H4 (cell line): Measurements from ENCODE around the gene GLCE. TPM values are rescaled to one million over a fixed set of nuclear protein-coding genes. Genes with fewer than 3 reads are reported as not detected.
"Not testable (repeated sequence)": the region's sequence is repeated elsewhere in the genome, so short reads cannot be mapped to it uniquely, and the experiment has no call there.

Experiments used
- DNase-seq: peaks from one replicate; pipeline ENCODE4 v3.0.0-alpha.2; 2015; ENCODE audit warnings: low spot score
- total RNA-seq: library from RNA; depleted of rRNA; stranded (reverse); fragments of >200 nt; shearing (Covaris generic); gene quantifications from 2 replicates; pipeline ENCODE4 v1.2.3, GENCODE V29; 2014

Gene GLCE
- total RNA-seq, 1 experiment from 2014 or later = 23.2 TPM

DNA sequence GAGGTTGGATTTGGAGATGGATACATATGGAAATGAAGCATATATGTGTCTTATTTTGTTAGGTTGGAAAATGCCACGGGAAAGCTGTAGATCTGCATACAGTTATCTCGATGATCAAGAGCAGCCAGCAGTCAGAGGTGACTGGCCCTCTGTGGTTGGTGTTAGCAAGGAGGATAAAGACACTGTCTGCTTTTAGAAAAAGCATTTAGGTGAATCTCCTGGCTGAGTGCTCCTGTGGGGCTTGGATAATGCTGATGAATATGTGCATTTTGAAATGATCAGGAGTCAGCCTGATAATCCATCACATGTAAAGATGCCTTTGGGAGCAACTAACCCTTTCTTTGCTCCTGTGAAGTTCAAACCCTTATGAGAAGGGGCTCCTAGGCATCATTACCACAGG is 24.9 kb upstream of the GLCE start:
- no peak for DNase-seq

DNA sequence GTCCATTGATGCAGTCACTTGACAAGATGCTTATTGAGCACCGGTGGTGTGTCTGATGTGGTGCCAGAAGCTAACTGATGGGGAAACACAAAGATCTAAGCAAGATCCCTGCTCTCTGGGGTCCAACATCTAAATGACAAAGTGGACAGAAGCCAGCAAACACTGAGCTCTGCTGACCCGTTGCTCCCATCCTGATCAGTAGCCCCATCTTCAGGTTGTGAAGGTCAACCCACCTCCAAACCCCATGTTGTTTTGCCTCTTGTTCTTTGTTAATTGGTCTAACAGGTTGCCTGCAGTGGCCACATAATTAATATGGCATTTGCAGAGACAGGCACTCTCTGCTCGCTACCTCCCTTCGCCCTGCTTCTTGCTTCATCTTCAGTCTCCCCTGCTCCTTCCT is 21.5 kb upstream of the GLCE start:
- DNase-seq = no peak

DNA sequence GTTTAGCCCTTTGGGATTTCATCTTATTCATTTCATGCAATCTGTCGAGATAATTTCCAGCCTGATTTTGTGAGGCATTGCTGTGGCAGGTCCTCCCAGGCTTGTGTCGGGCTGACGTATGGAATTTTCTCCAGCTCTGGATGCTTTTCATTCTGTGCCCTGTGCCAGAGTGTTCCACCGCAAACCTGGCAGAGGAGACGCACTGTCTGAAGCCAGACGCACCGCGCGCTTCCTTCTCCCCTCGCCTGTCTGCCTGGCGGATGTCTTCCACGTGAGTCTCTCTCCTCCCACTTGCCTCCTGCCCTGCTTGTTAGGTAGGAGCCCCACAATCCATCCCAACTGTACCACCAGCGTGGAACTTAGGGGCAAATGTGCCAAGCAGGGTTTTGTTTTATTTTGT is 20.1 kb upstream of the GLCE start:
- DNase-seq = no peak

- DNase-seq = peak; percentile 69
These were observed 19.1 kb upstream of the GLCE start for GRCh38 chr15:69141286-69141701.

- no peak for DNase-seq
These were observed 18.6 kb upstream of the GLCE start for GRCh38 chr15:69141833-69142232.

- no peak for DNase-seq
These were observed 16.5 kb upstream of the GLCE start for GRCh38 chr15:69143756-69144436.

- no peak for DNase-seq
These were observed 15.9 kb upstream of the GLCE start for GRCh38 chr15:69144530-69144929.

- DNase-seq = no peak
These were observed 15.2 kb upstream of the GLCE start for GRCh38 chr15:69145149-69145693.

DNA sequence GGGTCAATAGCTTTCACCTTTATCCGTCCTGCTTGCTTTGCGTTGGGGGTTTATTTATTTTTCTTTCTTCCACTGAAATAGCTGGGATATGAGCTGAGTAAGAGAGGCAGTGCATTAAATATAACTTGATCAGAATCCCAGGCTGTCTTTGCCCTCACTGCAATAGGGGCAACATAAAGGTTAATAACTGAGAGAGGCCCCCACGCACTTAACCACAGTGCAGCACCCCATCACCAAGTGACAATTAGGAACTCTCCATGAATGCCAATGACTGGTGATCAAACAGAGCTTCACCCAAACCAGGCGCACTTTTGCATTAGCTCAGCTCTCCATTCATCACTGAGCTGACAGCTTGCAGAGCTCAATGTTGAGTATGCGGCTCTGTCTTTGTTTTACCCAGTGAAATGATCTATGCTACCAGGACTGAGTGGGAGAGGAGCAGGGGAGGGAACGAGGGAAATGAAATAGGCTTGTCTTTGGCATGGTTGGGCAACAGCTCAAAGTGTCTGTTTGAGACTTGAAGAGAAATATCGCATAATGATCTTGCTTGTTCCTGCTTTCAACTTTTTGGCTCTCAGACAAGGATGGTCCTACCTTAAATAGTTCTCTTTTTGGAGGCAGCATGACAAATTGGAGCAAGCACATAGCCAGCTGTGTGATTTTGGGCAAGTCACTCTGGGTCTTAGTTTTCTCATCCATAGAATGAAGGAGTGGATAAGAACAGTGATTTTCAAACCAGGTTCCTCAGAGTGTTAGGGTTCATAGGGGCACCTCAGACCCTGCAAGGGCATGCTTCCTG is 14.5 kb upstream of the GLCE start:
- no peak for DNase-seq

DNA sequence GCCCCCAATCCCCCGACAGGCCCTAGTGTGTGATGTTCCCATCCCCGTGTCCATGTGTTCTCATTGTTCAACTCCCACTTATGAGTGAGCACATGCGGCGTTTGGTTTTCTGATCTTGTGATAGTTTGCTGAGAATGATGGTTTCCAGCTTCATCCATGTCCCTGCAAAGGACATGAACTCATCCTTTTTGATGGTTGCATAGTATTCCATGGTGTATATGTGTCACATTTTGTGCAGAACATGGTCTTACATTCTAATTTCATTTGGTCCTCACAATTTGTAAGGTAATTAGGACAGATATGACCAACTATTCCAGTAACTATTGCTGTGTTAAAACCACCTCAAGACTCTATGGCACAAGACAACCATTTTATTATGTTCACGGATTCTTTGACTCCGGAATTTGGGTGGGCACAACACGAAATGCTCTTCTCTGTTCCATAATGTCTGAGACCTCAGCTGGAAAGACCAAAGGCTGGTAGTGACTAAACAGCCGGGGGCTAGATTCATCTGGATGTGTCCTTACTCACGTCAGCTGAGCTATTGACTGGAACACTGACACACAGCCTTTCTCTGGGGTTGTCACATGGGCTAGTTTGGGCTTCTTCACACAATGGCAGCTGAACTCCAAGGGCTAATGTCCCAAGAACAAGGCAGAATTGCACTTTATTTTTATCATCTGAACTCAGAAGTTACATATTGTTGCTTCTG is 13.6 kb upstream of the GLCE start:
- no peak for DNase-seq

- no peak for DNase-seq
These were observed 12.0 kb upstream of the GLCE start for GRCh38 chr15:69148465-69148864.

DNA sequence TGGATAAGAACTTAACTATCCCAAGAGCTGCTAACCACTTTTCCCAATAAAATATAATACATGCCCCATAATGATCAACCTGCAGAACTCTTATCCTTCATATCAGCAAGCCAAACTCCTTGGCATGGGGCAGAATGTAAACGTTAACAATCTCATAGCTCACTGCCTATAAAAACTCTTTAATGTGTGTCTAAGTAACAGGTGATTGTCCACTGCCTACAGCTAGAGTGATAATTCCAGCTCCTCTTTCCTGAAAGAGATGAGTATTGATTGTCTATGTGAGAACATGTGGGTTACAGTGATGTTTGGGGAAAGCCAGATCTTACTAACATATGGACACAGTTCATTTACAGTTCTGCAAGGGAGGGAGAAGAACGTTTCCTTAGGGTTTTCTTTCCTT is 11.3 kb upstream of the GLCE start:
- DNase-seq = no peak

GRCh38 chr15:69149803-69150202 is 10.6 kb upstream of the GLCE start:
- DNase-seq = no peak

DNA sequence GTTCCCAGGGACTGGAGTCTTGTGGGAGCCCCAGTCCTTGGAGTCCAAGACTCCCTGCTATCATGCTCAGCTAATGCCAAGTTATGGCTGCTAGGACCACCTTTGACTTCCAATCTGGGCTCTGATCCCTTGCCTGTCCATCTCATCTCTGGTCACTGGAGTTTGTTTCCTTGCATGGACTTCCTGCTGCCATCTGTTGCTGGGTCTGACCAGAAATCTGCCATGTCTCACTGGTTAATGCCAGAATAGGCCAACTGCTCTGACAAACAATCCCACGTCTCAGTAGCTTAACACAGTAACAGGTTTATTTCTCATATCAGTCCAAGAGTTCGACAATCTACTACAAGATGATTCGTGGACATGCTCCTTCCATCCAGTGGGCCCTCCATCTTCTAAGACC is 10.1 kb upstream of the GLCE start:
- no peak for DNase-seq

DNA sequence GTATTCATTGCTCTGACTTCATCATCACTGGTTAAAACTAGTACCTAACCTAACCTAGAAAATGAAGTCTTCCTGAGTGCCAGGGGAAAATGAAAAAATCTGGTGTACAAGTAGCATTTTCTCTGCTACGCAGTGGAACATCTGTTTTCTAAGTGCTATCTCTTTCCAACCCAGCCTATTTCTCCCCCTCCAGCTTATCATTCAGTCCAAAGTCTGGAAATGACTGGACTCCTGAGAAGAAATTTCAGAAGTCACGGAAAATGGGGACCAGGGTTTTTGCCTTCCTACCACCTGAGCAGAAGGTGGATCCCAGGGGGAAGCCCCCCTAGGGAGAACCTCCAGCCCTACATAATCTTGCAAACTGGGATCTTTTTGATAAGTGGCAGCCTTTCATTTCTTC is 9.6 kb upstream of the GLCE start:
- DNase-seq = no peak

DNA sequence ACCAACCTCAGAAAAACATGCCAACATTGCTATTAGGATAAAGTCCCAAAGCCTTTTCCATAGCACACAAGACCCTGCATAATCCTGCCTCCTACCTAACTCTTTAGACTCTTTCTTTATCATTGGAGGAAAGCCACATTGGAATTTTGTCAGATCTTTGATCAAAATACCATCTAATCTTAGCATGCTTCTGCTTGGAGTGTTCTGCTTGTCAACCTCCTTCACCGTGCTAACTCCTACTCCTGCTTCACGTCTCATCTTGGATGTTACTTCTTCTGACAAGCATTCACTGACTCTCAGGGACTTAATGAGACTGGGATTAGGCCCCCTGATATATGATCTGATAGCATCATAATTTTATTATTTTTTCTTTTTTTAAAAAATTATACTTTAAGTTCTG is 7.4 kb upstream of the GLCE start:
- DNase-seq = no peak

GRCh38 chr15:69153587-69153986 is 6.8 kb upstream of the GLCE start:
- DNase-seq = not testable (repeated sequence)

DNA sequence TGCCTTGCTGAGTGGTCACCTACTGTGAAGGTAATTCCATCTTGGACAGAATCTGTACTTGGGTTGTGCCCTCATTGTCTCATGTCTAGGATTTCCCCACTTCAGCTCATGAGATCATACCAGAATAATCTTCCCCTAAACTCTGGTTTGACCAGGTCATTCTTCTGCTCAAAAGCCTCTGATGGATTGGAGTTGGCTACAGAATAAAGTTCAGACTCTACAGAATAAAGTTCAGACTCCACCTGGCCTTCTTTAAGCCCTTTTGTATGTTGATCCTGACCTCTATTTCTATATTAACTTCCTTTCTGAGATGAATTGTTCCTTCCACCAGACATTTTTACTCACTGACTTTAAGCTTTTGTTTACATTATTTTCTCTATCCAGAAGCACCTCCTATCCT is 6.4 kb upstream of the GLCE start:
- no peak for DNase-seq

- DNase-seq = no peak
These were observed 5.8 kb upstream of the GLCE start for GRCh38 chr15:69154684-69155083.

- DNase-seq = no peak
These were observed 3.6 kb upstream of the GLCE start for GRCh38 chr15:69156736-69157381.

DNA sequence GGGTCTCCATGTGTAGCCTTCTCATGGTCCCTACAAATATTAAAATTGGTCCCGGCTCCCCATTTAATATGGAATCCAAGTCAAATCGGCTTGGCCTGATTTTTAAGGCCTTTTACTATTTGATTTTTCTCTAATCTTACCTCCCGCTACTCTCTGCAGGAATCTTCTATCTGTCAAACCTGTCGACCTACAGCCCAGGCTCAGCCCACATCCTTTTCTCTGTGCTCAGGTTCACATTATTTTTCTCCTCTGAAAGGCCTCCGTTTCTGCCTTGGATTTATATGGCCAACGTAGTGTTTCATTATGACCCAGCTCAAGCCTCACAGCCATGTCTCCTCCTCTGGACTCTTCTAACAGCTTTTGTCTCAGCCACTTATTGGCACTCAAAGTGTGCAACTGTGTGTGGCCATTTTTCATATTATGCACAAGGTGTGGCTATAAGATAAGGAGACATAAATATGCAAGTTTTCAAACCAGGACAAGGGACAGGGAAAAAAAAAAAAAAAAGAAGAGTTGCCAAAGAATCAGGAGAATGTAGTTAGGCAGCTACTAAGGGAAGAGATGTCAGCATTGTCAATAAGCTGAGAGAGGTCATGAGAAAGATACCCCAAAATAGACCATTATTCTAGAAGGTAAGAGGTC is 2.1 kb upstream of the GLCE start:
- DNase-seq = no peak

DNA sequence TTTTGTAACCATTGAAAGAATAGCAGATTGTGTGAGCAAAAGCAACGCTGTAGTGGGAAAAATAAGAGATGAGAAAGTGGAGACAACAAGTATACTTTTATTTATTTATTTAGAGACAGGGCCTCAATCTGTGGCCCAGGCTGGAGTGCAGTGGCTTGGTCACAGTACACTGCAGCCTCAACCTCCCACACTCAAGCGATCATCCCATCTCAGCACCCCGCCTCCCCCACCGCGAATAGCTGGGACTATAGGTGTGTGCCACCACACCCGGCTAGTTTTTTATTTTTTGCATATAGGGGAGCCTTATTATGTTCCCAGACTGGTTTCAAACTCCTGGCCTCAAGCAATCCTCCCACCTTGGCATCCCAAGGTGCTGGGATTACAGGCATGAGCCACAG is 1.6 kb upstream of the GLCE start:
- no peak for DNase-seq
